GM21576 (cell line): ENCODE data around the gene MROH8.
A peak's percentile ranks its signal among the peaks of the same experiment; 100 is the strongest.
"Not testable (repeated sequence)": the region's sequence is repeated elsewhere in the genome, so short reads cannot be mapped to it uniquely, and the experiment has no call there.

Experiments
- ATAC-seq: cut with Tn5 transposase; IDR thresholded peaks from one replicate; pipeline ENCODE4 v1.9.1; 2021; ENCODE audit warnings: mild to moderate bottlenecking, moderate library complexity; ENCODE audit not compliant: unreplicated experiment

MROH8 gene

DNA sequence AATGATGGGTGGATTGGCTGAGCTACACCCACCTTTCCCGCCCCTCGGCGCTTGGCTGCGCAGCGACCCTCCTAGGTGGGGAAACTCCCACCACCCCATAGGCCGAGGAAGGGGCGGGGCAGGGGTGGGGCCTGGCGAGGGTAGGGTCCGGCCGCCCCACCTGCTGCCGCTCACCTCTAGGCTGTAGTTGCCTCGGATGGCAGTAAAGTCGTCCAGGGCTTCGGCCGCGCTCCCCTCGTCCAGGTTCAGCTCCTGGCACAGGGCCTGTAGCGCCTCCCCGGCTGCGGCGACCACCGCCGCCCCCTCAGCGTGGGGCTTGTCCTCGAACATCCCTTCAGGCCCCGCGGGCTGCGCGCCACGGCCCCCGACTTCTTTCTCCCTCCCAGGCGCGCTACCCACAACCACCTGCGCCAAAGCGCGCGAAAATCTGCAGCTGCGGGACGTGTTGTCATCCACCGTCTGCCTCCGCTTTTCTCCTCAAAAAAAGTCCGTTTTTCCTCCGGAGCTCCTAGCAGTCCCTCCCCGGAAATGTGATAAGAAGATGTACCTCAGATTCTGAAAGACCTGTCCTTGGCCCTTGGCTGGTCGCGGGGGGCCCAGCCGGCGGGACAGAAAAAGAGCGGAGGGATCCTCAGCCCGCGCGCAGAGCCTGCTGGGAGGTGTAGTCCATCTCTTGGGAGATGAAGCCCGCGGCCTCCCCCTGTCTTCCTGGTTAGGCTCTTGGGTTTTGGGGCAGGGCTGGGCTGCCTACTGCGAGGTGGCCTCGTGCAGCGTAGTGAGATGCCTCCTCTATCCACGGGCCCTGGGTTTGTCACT is 83.5 kb downstream of the MROH8 start, which contains the start of gene RBL1:
RBL1 (minus strand) TSS at position 399 of the 816 bp plus-strand sequence; CDS start at position 330, 69 bp downstream.
- peak; percentile 72 for ATAC-seq

DNA sequence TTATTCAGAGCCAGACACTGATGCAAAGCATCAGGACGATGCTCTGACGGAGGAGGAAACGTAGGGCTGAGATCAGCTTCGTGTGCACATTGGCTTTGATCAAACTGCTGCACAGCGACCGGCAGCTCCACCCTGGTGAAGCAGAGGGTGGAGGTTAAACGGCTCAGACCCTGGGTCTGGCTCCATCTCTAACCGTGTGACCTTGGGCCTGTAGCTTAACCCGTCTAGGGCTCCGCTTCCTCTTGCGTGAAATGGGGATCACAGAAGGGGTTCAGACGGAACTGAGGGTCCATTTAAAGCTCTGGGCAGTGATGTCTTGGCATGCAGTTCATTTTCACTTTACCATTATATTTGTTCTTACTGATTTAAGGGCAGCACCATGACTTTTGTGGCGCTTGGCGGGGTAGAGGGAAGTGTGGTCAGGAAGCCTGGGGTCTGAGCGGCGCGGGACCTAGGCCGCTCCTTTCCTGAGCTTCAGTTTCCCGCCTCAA is 84.2 kb downstream of the MROH8 start:
- peak; percentile 20 for ATAC-seq

DNA sequence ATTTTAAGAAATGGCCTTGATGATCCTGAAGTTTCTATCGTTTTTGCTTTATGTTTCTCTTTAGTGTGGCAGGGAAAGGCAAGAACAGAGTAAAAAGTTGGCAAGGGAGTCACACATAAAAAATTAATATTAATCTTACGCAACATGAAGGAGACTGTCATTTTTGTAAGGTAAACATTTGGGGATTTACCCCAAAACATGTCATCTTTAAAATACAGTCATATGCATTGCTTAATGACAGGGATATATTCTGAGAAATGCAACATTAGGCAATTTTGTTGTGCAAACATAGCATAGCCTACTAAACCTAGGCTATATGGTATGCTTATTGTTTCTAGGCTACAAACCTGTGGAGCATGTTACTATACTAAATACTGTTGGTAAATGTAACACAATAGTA is 88.9 kb downstream of the MROH8 start:
- no peak for ATAC-seq

DNA sequence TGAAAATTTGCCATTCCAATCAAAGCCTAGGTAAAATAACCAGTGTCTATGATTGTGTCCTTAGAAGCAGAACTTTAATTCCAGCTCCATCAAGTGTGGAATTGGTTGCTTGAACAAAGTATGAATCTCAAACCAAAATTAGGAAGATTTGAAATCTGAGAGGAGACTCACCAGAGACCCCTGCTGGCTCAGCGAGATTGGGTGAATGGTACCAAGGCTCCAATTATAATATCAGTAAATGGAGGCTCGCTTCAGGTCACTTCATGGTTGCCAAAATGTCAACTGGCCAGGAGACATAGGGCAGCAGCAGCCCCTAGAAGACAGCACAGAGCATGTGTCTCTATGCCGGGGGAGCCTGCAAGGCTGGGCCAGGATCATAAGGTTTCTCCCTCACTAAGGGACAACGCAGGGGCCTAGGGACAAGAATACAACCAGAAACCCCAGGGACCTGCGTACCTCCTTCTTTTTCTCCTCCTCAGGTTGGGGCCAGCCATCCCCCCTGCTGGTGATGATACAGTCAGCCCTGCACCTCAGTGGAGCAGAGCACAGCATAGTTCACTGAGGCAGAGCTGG is 97.5 kb downstream of the MROH8 start:
- ATAC-seq = no peak

DNA sequence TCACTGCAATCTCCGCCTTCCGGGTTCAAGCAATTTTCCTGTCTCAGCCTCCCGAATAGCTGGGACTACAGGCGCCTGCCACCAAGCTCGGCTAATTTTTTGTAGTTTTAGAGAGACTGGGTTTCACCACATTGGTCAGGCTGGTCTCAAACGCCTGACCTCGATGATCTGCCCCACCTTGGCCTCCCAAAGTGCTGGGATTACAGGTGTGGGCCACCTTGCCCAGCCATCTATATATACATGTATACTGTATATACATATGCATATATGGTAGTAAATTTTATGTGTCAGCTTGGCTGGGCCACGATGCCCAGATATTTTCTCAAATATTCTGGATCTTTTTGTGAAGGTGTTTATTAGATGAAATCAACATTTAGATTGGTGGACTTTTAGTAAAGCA is 102.3 kb downstream of the MROH8 start:
- no peak for ATAC-seq

DNA sequence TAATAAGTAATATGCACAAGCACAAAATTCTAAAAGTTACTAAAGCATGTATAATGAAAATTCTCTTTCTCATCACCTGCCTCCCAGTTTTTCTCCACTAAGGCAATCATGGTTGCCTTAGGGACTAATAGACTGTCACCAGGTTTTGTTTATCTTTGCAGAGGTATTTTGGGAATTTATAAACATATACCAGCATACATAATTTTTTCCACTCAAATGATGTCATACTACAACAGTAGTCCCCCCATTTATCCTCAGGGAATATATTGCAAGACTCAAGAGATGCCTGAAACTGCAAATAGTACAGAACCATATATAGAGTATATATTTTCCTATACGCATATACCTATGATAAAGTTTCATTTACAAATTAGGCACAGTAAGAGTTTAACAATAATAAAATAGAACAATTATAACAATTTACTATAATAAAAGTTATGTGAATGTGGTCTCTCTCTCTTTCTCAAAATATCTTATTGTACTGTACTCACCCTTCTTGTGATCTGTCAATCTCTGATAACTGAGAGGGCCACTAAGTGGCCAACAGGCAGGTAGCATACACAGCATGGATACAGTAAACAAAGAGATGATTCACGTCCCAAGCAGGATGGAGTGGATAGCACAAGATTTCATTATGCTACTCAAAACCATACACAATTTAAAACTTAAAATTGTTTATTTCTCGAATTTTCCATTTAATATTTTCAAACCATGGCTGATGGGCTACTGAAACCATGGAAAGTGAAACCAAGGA is 103.2 kb downstream of the MROH8 start:
- no peak for ATAC-seq

DNA sequence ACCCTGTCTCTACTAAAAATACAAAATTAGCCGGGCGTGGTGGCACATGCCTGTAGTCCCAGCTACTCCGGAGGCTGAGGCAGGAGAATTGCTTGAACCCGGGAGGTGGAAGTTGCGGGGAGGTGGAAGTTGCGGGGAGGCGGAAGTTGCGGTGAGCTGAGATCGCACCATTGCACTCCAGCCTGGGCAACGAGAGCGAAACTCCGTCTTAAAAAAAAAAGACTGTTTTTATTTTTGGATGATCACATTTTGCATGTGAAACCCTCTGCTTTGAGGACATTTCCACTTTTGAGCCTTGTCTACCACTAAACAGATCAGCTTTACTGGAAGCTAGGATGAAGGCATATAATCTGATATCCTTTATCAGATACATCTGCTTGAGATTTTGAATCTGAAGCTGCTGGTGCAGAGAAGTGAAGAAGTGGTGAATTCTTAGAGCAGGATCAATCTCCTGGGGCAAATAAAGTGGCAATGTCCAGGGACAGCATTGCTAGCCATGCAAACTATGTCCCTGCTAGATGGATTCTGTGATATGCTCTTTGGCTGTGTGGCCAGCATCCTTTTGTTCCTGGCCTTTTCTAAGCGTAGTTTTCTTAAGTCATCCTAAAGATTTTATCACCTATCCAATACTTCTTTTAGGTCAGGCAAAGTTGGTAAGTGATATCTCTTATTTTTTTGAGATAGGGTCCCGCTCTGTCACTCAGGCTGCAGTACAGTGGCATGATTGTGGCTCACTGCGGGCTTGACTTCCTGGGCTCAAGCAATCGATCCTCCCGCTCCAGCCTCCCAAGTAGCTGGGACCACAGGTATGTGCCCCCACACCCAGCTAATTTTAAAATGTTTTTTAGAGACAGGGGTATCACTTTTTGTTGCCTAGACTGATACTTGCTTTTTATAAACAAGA is 106.8 kb downstream of the MROH8 start:
- ATAC-seq = no peak

DNA sequence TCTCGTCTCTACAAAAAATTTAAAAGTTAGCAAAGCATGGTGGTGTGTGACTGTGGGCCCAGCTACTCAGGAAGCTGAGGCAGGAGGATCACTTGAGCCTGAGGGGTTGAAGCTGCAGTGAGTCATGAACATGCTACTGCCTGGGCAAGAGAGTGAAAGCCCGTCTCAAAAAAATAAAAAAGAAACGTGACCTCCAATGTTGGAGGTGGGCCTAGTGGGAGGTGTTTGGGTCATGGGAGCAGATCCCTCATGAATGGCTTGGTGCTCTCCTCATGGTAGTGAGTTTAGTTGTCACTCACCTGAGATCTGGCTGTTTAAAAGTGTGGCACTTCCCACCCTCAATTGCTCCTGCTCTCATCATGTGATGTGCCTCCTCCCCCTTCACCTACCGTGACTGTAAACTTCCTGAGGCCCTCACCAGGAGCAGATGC is 107.9 kb downstream of the MROH8 start:
- no peak for ATAC-seq

DNA sequence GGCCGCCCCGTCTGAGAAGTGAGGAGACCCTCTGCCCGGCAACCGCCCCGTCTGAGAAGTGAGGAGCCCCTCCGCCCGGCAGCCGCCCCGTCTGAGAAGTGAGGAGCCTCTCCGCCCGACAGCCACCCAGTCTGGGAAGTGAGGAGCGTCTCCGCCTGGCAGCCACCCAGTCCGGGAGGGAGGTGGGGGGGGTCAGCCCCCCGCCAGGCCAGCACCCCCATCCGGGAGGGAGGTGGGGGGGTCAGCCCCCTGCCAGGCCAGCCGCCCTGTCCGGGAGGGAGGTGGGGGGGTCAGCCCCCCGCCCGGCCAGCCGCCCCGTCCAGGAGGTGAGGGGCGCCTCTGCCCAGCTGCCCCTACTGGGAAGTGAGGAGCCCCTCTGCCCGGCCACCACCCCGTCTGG is 109.8 kb downstream of the MROH8 start:
- not testable (repeated sequence) for ATAC-seq

DNA sequence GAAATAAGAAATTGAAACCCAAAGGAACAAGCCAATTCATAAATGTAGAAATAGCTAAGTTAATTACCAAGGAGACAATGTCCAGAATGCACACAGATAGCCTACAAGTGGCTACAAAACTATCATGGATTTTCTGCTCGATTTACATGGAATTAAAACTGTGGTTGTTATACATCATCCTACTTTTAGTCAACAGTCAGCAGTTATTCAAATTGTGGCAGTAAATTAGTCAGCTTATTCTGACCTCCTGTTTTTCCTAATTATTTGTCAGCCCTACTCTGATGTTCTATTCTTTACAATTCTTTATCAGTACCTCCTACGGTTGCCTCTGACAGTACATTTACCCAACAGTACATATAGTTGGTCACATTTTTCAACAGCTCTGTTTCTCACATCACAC is 113.2 kb downstream of the MROH8 start:
- no peak for ATAC-seq

DNA sequence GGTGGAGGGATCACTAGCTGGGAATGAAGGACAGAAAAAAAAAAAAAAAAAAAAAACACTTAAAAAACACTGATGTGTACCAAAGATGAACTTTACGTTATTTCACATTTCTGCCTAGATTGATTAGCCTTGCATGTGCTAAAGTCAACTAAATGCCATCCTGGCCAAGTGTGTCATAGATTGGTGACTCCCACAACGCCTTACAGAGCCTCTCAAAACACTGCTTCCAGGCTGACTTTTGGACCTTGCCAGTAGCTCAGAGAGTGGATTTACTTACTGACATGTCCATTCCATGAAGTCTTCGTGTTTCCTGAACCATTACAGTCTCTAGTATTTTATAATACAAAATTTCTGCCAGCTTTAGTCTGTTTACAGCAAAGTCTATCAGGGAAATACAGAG is 124.1 kb downstream of the MROH8 start:
- ATAC-seq = no peak

DNA sequence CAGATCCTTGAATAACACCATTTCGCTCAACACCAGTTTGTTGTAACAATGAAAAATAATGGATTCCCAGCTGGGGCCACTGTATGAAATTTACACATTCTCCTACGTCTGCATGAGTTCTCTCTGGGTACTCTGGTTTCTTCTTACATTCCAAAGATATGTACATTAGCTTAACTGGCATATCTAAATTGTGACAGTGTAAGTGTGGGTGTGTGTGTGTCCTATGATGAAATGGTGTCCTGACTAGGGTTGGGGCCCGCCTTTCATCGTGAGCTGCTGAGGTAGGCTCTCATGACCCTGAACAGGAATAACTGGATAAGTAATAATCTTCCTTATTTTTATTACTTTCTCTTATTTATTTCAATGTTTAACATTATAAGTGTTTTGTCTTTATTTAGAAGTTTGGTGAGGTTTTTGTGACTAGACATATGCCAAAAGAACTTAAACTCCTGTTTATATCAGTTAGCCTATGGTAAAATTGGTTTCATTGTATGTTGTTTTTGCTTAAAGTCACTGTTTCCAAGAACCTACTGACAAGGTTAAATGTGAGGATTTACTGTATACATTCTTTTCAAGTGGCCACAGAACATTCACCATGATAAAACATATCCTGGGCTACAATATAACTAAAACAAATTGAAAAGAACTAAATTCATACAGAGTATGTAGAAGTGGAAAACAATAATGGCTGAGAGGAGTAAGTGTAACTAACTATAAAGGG is 126.0 kb downstream of the MROH8 start:
- ATAC-seq = no peak
